ENCODE results near the gene RAG1.

DNA sequence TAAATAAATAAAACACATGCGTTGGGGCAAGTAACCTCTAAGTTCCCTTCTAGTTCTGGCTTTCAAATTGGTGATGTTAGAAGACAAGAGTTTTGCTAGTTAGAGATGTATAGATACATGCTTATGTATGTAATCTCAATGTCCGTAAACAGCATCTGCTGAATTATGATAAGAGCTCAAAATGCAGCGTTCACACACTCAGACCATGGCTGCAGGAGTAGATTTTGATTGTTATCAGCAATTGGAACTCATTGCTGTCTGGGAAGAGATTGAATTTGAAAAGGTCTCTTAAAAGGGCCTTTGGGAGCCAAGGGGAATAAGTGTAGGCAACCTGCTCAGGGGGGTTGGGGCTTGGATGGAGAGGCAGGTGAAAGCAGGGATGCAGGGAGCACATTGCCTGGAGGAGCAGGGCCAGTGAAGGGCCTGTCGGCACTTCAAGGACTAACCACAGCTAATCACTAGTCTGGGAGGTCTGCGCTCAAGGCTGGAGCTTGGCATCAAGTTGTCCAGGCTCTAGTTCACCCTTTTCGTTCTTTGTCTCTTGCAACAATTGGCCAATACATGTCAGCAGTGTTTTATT is 2.7 kb upstream of the RAG1 start:
- TF ChIP-seq HDAC2 (IDR thresholded peaks at IDR 0.05) (no peak), LEF1 (IDR thresholded peaks at IDR 0.05) (no peak), BACH1 (tag; IDR thresholded peaks at IDR 0.05) (no peak), EZH2 (IDR thresholded peaks at IDR 0.05; ENCODE audit: borderline replicate concordance, low read depth, low read length) (no peak), ZFP36 (IDR thresholded peaks at IDR 0.05; ENCODE audit: low read depth, low read length, partially characterized antibody) (no peak), POLR2A (conservative IDR thresholded peaks at IDR 0.05) (no peak), POLR2AphosphoS5 (IDR thresholded peaks at IDR 0.05; ENCODE audit: control insufficient read depth, insufficient read depth, low read depth, low read length) (no peak)

Data from K562 (cell line).